ENCODE data around the gene PSMD6.

DNA sequence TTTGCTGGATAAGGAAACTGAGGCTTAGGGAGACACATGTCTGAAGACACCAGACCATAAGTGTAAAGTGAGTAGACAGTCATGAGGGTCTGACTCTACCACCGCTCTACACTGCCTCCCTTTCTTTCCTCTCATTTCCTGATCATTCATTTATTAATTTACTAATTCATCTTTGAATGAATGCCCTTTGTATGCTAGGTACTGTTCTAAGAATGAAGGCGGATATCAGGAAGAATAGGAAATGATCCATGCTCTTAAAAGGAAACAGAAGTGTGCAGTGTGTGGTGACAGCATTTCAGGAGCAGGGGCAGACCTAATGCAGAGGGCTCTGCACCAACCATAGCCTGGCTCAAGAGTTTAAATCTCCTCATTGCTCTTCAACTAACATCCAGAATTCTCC lies 31.8 kb upstream of the PSMD6 start:
- TF ChIP-seq EZH2 (IDR thresholded peaks at IDR 0.05; ENCODE audit: insufficient read depth, low read length) (no peak), CTCF (IDR thresholded peaks at IDR 0.05; ENCODE audit: insufficient read depth, low read depth, low read length) (no peak)

Measured in astrocyte (in vitro differentiated cells and primary cell).